Sigmoid colon (tissue), 7 donors: ENCODE results near the gene HDLBP. TPM values are rescaled to one million over a fixed set of nuclear protein-coding genes. Genes with fewer than 3 reads are reported as not detected.

Experiments
- DNase-seq: peaks from one replicate; pipeline ENCODE4 v3.0.0-alpha.2; 2019
- H3K27ac ChIP-seq, 4 donors: fragments of 200-600 bp; sonication (generic); one replicate each; pipeline ENCODE4 v1.5.1; 2016 to 2019; ENCODE audit warnings: mild to moderate bottlenecking in 1 of 4
- H3K27me3 ChIP-seq, 3 donors: fragments of 200-600 bp; sonication (generic); one replicate each; pipeline ENCODE4 v1.5.1; 2019; ENCODE audit warnings: mild to moderate bottlenecking in 1 of 3
- H3K36me3 ChIP-seq, 4 donors: fragments of 200-600 bp; sonication (generic); one replicate each; pipeline ENCODE4 v1.5.1; 2016 to 2019
- H3K4me1 ChIP-seq, 4 donors: fragments of 200-600 bp; sonication (generic); one replicate each; pipeline ENCODE4 v1.5.1; 2017 to 2019
- H3K4me3 ChIP-seq, 4 donors: fragments of 200-600 bp; sonication (generic); one replicate each; pipeline ENCODE4 v1.5.1; 2017 to 2019; ENCODE audit warnings: mild to moderate bottlenecking in 2 of 4, moderate library complexity in 1 of 4
- H3K9me3 ChIP-seq, 4 donors: fragments of 200-600 bp in 3 of 4; sonication (generic) in 3 of 4; one replicate each; pipeline versions ENCODE4 v1.5.1 to v1.6.1; 2013 to 2019
- CTCF ChIP-seq, 4 experiments: fragments of 450-650 bp in 3 of 4; fragments of 200-600 bp in 1 of 4; IDR thresholded peaks; one replicate each; pipeline ENCODE4 v1.5.1; 2016 to 2019; ENCODE audit warnings: antibody characterized with exemption in 4 of 4, mild to moderate bottlenecking in 3 of 4, moderate library complexity in 2 of 4
- EP300 ChIP-seq, 4 donors: sonication (generic); formaldehyde crosslinking; IDR thresholded peaks; one replicate each; pipeline ENCODE4 v1.6.1; 2017; ENCODE audit warnings: antibody characterized with exemption in 4 of 4
- POLR2A ChIP-seq, 2 donors: fragments of 450-650 bp; IDR thresholded peaks; one replicate each; pipeline ENCODE4 v1.6.1; 2016; ENCODE audit warnings: antibody characterized with exemption in 2 of 2, mild to moderate bottlenecking in 2 of 2, moderate library complexity in 2 of 2
- POLR2AphosphoS5 ChIP-seq, 4 donors: sonication (generic); formaldehyde crosslinking; IDR thresholded peaks; one replicate each; pipeline ENCODE4 v1.6.1; 2017; ENCODE audit warnings: antibody characterized with exemption in 4 of 4
- WGBS, 2 donors: extraction: QIAGEN DNeasy Blood & Tissue Kit; methylation state at CpG; one replicate each; pipeline ENCODE4 v1.1.7; 2013; 5-methylcytosine and 5-hydroxymethylcytosine counted together
- intact Hi-C: fragments of 100-400 bp; cut with DNase I; formaldehyde crosslinking; loops from one replicate; pipeline ENCODE4 v1.15.1; 2023
- polyA plus RNA-seq, 3 donors: library from polyadenylated mRNA; stranded (reverse); fragments of 200-250 nt; gene quantifications; one replicate each; pipeline ENCODE4 v1.2.3, GENCODE V29; 2013
- total RNA-seq, 4 donors: library from RNA; depleted of rRNA; stranded (reverse); fragments of >200 nt; gene quantifications; one replicate each; pipeline ENCODE4 v1.1.0, GENCODE V29; 2016
- donor health status: healthy with polysubstance abuse.
- donor health status: Bipolar disorder and iron deficiency.
- donor health status: healthy.

Gene HDLBP
- total and polyA plus RNA-seq, 7 donors, result 115 to 281 (median 201) TPM

DNA sequence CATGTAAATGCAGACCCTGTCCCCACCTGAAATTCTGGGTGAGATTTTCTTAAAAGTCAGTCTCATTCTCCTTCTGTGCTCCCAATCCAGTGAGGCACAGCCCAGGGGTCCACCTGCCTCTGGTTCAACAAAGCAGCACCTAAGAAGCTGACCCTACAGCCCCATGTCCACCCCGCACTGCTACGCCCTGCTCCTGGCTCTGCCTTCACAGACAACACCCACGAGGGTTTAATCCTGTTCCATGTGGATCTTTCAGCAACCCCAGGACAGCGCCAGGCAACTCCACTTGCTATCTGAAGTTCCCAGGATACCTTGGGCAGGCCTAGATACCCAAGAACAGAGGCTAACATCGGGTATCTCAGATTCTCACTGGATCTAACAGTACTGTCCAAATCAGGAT, 44.9 kb downstream of the HDLBP start:
- Histone ChIP-seq H3K36me3 (peaks cover 4 to 31% (median 13%) of the 10 kb centered on the region in 4 donors), H3K27me3 (no peaks in the 10 kb centered on the region), H3K9me3 (no peaks in the 10 kb centered on the region), H3K4me1 (peaks cover 0 to 44% (median 31%) of the 10 kb centered on the region in 4 donors), H3K4me3 (peak overlapping the region in 1 of 4 donors; percentile 100), H3K27ac (peak overlapping the region in 2 of 4 donors; percentile 98 to 99)
- TF ChIP-seq POLR2AphosphoS5 (IDR thresholded peaks at IDR 0.05) (no peak), CTCF (IDR thresholded peaks at IDR 0.05) (no peak), POLR2A (IDR thresholded peaks at IDR 0.05) (no peak), EP300 (IDR thresholded peaks at IDR 0.05) (no peak)
- DNase-seq, result no peak
- WGBS, 2 donors, result 70 to 78% methylated on average over 5 of the region's 5 CpGs
- intact Hi-C loops, result loop anchor here (5.0 kb wide), 1 partner anchor 168 kb away; the partner anchor contains the start of gene MTERF4

DNA sequence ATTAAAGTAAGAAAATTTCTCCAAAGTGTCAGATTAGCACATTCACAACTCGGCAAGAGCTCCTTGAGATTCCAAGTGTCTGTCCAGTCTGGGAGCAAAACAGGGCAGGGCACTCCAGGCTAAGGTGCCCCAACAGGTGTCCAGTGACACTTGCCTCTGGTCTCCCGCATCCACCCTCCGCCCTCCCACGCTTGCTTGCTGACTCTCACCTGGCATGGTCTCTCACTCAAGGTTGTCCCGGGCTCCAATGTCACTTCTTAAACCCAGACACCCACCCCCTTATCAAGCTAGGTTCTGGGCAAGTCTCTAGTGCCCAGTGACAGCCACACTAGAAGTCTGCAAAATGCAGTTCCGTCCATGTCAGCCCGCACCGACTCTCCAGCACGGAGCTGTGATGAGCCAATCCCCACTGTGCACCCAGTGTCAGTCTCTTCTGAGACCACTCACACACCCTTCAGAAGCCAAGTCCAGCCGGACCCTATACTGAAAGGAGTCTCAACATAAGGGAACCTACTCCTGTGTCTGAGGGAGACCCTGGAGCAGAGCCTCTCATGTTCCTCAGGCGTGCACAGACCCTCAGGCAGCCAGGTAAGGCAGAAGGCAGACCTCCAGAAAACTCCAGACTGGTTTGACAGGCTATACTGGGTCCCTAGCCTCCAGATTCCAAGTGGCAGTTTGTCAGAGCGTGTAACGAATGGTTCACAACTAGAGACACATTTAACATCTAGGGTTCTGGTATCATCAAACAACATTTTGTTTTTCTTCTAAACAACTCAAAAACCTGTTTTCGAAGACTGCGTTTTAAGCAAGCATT, 45.6 kb downstream of the HDLBP start:
- intact Hi-C loops, result loop anchor here (5.0 kb wide), 1 partner anchor 168 kb away; the partner anchor contains the start of gene MTERF4
- DNase-seq, result no peak
- no peak overlapping the region for H3K27ac ChIP-seq
- H3K36me3 ChIP-seq, result peaks cover 7 to 37% (median 16%) of the 10 kb centered on the region in 4 donors
- TF ChIP-seq EP300 (IDR thresholded peaks at IDR 0.05), result no peak
- no peak for TF ChIP-seq CTCF (IDR thresholded peaks at IDR 0.05)
- TF ChIP-seq POLR2AphosphoS5 (IDR thresholded peaks at IDR 0.05), result no peak
- no peak for TF ChIP-seq POLR2A (IDR thresholded peaks at IDR 0.05)
- H3K27me3 ChIP-seq, result no peaks in the 10 kb centered on the region
- H3K4me3 ChIP-seq, result no peak overlapping the region
- H3K4me1 ChIP-seq, result peaks cover 0 to 44% (median 31%) of the 10 kb centered on the region in 4 donors
- no peaks in the 10 kb centered on the region for H3K9me3 ChIP-seq
- 92 to 93% methylated on average over 15 of the region's 15 CpGs for WGBS, 2 donors

DNA sequence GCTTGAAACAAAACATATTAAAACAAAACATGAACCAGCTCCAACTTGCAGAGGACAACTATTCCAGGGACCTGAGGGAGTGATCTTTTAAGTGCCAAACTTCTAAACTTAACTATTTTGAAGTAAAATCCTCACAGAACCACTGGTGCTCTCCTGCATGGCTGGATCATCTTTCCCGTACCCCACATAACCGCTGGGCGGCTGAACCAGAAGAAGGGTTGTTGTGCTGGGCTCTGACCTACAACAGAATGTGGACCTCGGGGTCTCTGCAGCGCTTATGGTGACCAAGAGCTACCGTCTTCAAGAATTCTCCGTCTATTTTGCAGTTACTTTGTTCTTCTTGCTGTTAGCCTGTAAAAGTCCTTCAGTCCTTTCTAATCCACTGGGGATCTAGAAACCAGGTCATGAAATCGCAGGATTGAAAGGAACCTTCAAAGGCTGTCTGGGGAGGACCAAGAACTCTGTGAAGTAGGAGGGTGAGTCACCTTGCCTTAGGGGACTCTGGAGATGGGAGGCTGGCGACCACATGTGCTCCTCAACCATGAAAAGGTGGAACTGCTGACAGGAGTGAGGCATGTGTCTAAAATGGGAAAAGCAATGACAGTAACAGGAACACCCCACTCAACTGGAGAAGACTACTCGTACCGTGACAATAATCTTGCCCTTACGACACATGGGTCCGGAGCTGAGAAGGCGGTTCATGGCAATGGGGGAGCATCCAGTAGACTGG, 46.6 kb downstream of the HDLBP start:
- H3K4me1 ChIP-seq, result peaks cover 0 to 44% (median 31%) of the 10 kb centered on the region in 4 donors
- 93 to 94% methylated on average over 14 of the region's 14 CpGs for WGBS, 2 donors
- TF ChIP-seq POLR2A (IDR thresholded peaks at IDR 0.05) (no peak), CTCF (IDR thresholded peaks at IDR 0.05) (no peak), EP300 (IDR thresholded peaks at IDR 0.05) (no peak), POLR2AphosphoS5 (IDR thresholded peaks at IDR 0.05) (no peak)
- no peaks in the 10 kb centered on the region for H3K27me3 ChIP-seq
- H3K9me3 ChIP-seq, result no peaks in the 10 kb centered on the region
- H3K4me3 ChIP-seq, result no peak overlapping the region
- intact Hi-C loops, result no loop called here
- peaks cover 7 to 47% (median 24%) of the 10 kb centered on the region in 4 donors for H3K36me3 ChIP-seq
- H3K27ac ChIP-seq, result no peak overlapping the region
- no peak for DNase-seq

DNA sequence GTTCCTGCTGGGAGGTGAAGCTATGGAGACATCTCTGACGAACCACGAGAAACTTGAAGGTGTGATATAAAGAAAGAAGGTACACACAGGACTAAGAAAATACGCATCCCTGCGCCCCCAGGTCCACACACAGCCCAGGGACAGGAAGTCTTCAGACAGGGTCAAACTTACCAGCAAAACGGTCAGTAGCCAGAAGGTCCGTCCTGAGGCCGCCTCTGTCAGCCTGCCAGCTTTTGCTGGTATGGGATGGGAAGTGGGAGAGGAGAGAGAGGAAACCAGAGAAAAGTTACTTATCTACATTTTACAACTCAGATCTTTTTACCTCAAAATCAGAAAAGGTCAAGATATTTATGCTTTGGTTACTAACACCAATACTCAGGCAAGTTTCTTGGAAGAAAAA, 47.2 kb downstream of the HDLBP start:
- TF ChIP-seq EP300 (IDR thresholded peaks at IDR 0.05), result no peak
- no peak for TF ChIP-seq CTCF (IDR thresholded peaks at IDR 0.05)
- TF ChIP-seq POLR2AphosphoS5 (IDR thresholded peaks at IDR 0.05), result no peak
- no peak for TF ChIP-seq POLR2A (IDR thresholded peaks at IDR 0.05)
- H3K4me1 ChIP-seq, result peaks cover 0 to 40% (median 28%) of the 10 kb centered on the region in 4 donors
- intact Hi-C loops, result no loop called here
- H3K36me3 ChIP-seq, result peaks cover 8 to 53% (median 30%) of the 10 kb centered on the region in 4 donors
- no peaks in the 10 kb centered on the region for H3K9me3 ChIP-seq
- no peak overlapping the region for H3K27ac ChIP-seq
- WGBS, 2 donors, result 85% methylated on average over 7 of the region's 7 CpGs
- no peak overlapping the region for H3K4me3 ChIP-seq
- no peak for DNase-seq
- no peaks in the 10 kb centered on the region for H3K27me3 ChIP-seq
